ENCODE data around the gene ZC3H14.

DNA sequence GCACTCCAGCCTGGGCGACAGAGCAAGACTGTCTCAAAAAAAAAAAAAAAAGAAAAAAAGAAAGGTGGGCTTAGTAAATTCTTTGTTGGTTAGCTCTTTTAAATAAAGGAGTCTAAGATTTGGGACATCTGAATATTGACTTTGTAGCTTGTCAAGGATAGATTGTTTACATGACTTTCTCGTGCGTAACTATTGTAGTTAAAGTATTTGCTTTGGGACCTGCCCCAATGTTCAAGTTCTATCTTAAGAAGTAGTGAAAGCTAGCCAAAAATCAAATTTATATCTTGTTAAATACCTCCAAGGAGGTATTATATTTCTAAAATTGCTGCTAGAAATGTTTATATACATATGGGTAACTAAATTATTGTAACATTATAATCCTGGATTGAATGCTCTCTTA, 40.4 kb upstream of the ZC3H14 start:
- no peak for TF ChIP-seq FOXA1 (IDR thresholded peaks at IDR 0.05)
- TF ChIP-seq, protein P1, sequence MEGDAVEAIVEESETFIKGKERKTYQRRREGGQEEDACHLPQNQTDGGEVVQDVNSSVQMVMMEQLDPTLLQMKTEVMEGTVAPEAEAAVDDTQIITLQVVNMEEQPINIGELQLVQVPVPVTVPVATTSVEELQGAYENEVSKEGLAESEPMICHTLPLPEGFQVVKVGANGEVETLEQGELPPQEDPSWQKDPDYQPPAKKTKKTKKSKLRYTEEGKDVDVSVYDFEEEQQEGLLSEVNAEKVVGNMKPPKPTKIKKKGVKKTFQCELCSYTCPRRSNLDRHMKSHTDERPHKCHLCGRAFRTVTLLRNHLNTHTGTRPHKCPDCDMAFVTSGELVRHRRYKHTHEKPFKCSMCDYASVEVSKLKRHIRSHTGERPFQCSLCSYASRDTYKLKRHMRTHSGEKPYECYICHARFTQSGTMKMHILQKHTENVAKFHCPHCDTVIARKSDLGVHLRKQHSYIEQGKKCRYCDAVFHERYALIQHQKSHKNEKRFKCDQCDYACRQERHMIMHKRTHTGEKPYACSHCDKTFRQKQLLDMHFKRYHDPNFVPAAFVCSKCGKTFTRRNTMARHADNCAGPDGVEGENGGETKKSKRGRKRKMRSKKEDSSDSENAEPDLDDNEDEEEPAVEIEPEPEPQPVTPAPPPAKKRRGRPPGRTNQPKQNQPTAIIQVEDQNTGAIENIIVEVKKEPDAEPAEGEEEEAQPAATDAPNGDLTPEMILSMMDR (IDR thresholded peaks at IDR 0.05; ENCODE audit: low read depth, low read length, missing input control) = no peak
- TF ChIP-seq SP1 (IDR thresholded peaks at IDR 0.05) = no peak
- TF ChIP-seq, protein P2, sequence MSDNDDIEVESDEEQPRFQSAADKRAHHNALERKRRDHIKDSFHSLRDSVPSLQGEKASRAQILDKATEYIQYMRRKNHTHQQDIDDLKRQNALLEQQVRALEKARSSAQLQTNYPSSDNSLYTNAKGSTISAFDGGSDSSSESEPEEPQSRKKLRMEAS (IDR thresholded peaks at IDR 0.05) = no peak
- TF ChIP-seq TAF1 (conservative IDR thresholded peaks at IDR 0.05) = no peak
- no peak for TF ChIP-seq RXRA (IDR thresholded peaks at IDR 0.05)
- TF ChIP-seq GABPA (IDR thresholded peaks at IDR 0.05 in 1 of 2, conservative IDR thresholded peaks at IDR 0.05 in 1 of 2) = no peak
- TF ChIP-seq ATF3 (IDR thresholded peaks at IDR 0.05) = no peak
- no peak for TF ChIP-seq YY1 (IDR thresholded peaks at IDR 0.05)
- TF ChIP-seq, protein P3, sequence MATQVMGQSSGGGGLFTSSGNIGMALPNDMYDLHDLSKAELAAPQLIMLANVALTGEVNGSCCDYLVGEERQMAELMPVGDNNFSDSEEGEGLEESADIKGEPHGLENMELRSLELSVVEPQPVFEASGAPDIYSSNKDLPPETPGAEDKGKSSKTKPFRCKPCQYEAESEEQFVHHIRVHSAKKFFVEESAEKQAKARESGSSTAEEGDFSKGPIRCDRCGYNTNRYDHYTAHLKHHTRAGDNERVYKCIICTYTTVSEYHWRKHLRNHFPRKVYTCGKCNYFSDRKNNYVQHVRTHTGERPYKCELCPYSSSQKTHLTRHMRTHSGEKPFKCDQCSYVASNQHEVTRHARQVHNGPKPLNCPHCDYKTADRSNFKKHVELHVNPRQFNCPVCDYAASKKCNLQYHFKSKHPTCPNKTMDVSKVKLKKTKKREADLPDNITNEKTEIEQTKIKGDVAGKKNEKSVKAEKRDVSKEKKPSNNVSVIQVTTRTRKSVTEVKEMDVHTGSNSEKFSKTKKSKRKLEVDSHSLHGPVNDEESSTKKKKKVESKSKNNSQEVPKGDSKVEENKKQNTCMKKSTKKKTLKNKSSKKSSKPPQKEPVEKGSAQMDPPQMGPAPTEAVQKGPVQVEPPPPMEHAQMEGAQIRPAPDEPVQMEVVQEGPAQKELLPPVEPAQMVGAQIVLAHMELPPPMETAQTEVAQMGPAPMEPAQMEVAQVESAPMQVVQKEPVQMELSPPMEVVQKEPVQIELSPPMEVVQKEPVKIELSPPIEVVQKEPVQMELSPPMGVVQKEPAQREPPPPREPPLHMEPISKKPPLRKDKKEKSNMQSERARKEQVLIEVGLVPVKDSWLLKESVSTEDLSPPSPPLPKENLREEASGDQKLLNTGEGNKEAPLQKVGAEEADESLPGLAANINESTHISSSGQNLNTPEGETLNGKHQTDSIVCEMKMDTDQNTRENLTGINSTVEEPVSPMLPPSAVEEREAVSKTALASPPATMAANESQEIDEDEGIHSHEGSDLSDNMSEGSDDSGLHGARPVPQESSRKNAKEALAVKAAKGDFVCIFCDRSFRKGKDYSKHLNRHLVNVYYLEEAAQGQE (IDR thresholded peaks at IDR 0.05) = no peak
- TF ChIP-seq JUND (IDR thresholded peaks at IDR 0.05) = no peak
- no peak for TF ChIP-seq RAD21 (IDR thresholded peaks at IDR 0.05)
